BLaER1 (cell line): ENCODE data around the gene GAPVD1.

Source experiments
- H3K27ac ChIP-seq: shearing (Covaris generic); formaldehyde crosslinking; 2 replicates; pipeline ENCODE4 v1.8.1; 2022
- H3K27me3 ChIP-seq: shearing (Covaris generic); formaldehyde crosslinking; 2 replicates; pipeline ENCODE4 v1.8.1; 2022
- H3K36me3 ChIP-seq: shearing (Covaris generic); formaldehyde crosslinking; 2 replicates; pipeline ENCODE4 v1.8.1; 2022
- H3K4me1 ChIP-seq: shearing (Covaris generic); formaldehyde crosslinking; 2 replicates; pipeline ENCODE4 v1.8.1; 2022
- H3K4me2 ChIP-seq: shearing (Covaris generic); formaldehyde crosslinking; 2 replicates; pipeline ENCODE4 v1.8.1; 2022
- H3K4me3 ChIP-seq: shearing (Covaris generic); formaldehyde crosslinking; 2 replicates; pipeline ENCODE4 v1.8.1; 2022
- H3K9ac ChIP-seq: shearing (Covaris generic); formaldehyde crosslinking; 2 replicates; pipeline ENCODE4 v1.8.1; 2022
- H3K9me3 ChIP-seq: shearing (Covaris generic); formaldehyde crosslinking; 2 replicates; pipeline ENCODE4 v1.8.1; 2022
- H4K20me1 ChIP-seq: shearing (Covaris generic); formaldehyde crosslinking; 2 replicates; pipeline ENCODE4 v1.8.1; 2022
- Cebpa-rat ChIP-seq: shearing (Covaris generic); IDR thresholded peaks from 2 replicates; pipeline ENCODE4 v1.8.1; 2022

Gene GAPVD1

DNA sequence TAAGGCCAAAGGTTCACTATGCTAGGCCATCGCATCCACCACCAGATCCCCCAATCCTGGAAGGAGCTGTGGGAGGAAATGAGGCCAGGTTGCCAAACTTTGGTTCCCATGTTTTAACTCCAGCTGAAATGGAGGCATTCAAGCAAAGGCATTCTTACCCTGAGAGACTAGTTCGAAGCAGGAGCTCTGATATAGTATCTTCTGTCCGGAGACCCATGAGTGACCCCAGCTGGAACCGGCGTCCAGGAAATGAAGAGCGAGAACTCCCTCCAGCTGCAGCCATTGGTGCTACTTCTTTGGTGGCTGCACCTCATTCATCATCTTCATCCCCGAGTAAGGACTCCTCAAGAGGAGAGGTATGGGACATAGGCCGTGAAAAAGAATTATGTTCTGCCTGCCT, 75.6 kb downstream of the GAPVD1 start:
- peaks cover 5% of the 10 kb centered on the region for H3K4me1 ChIP-seq
- H3K4me2 ChIP-seq = no peak overlapping the region
- H4K20me1 ChIP-seq = no peaks in the 10 kb centered on the region
- H3K27ac ChIP-seq = no peak overlapping the region
- no peak overlapping the region for H3K4me3 ChIP-seq
- TF ChIP-seq Cebpa-rat = no peak
- H3K9ac ChIP-seq = no peak overlapping the region
- no peaks in the 10 kb centered on the region for H3K27me3 ChIP-seq
- H3K36me3 ChIP-seq = peaks cover 97% of the 10 kb centered on the region
- H3K9me3 ChIP-seq = no peaks in the 10 kb centered on the region

DNA sequence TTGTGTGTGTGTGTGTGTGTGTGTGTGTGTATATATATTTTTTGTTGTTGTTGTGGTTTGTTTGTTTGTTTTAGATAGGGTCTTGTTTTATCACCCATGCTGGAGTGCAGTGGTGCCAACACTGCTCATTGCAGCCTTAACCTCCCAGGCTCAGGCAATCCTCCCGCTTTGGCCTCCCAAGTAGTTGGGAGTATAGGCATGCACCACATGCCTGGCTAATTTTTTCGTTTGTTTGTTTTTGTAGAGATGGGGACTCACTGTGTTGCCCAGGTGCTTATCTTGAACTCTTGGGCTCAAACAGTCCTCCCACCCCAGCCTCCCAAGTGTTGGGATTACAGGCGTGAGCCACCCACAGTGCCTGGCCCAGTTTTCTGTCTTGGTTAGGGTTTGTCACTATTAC, 77.3 kb downstream of the GAPVD1 start:
- no peaks in the 10 kb centered on the region for H3K9me3 ChIP-seq
- TF ChIP-seq Cebpa-rat = no peak
- no peak overlapping the region for H3K27ac ChIP-seq
- peaks cover 92% of the 10 kb centered on the region for H3K36me3 ChIP-seq
- no peaks in the 10 kb centered on the region for H3K4me1 ChIP-seq
- H3K27me3 ChIP-seq = no peaks in the 10 kb centered on the region
- no peaks in the 10 kb centered on the region for H4K20me1 ChIP-seq
- H3K4me2 ChIP-seq = no peak overlapping the region
- H3K4me3 ChIP-seq = no peak overlapping the region
- no peak overlapping the region for H3K9ac ChIP-seq

DNA sequence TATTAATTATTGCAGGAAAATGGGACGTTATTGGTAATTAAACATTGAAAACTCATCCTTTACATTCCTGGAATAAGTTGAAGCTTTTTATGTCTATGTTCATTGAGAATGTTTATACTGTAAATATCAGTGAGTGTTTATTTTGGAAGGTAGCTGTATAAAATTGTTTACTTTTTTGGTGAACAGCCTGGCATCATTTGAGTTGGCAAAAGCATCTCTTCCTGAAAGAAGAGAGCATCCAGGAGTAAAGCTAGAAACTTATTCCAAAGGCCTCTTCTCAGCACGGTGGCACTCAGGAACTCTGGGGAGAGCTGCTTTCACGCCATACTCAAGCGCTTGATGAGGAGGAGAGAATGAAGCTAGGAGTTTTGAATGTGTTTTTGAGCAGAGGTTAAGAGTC, 79.9 kb downstream of the GAPVD1 start:
- Histone ChIP-seq H3K4me1 (no peaks in the 10 kb centered on the region), H3K9me3 (no peaks in the 10 kb centered on the region), H3K4me2 (no peak overlapping the region), H3K36me3 (peaks cover 91% of the 10 kb centered on the region), H4K20me1 (no peaks in the 10 kb centered on the region), H3K27me3 (no peaks in the 10 kb centered on the region), H3K9ac (no peak overlapping the region), H3K4me3 (no peak overlapping the region), H3K27ac (no peak overlapping the region)
- TF ChIP-seq Cebpa-rat = no peak

- H3K27ac ChIP-seq = no peak overlapping the region
- no peaks in the 10 kb centered on the region for H3K4me1 ChIP-seq
- TF ChIP-seq Cebpa-rat = no peak
These were observed 82.1 kb downstream of the GAPVD1 start for GRCh38 chr9:125343518-125344275.

GRCh38 chr9:125346080-125346732, 84.6 kb downstream of the GAPVD1 start:
- Histone ChIP-seq H3K27me3 (no peaks in the 10 kb centered on the region), H3K36me3 (peaks cover 91% of the 10 kb centered on the region)

More at GRCh38 chr9:125343518-125344275, 82.1 kb downstream of the GAPVD1 start:
- H3K36me3 ChIP-seq = peaks cover 91% of the 10 kb centered on the region
- no peak overlapping the region for H3K9ac ChIP-seq
- H3K4me2 ChIP-seq = no peak overlapping the region
- no peaks in the 10 kb centered on the region for H4K20me1 ChIP-seq
- H3K4me3 ChIP-seq = no peak overlapping the region
- no peaks in the 10 kb centered on the region for H3K27me3 ChIP-seq
- no peaks in the 10 kb centered on the region for H3K9me3 ChIP-seq

DNA sequence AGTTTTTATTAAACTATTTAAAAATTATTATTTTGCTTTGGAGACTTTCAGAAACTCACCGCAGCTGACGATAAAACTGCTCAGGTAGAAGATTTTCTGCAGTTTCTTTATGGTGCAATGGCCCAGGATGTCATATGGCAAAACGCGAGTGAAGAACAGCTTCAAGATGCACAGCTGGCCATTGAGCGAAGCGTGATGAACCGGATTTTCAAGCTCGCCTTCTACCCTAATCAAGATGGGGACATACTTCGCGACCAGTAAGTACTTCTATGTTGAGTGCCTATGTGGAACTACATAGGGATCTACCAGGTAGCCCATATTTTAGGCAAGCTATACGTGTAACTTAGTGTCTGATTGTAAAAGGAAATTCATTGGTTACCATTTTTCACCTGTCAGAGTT, 94.0 kb downstream of the GAPVD1 start:
- Histone ChIP-seq H3K9me3 (0 out of 2 replicates have a peak, but pooled peaks cover 6% of the 10 kb centered on the region), H3K36me3 (peaks cover 99% of the 10 kb centered on the region), H3K4me3 (no peak overlapping the region), H3K27me3 (no peaks in the 10 kb centered on the region), H3K27ac (no peak overlapping the region), H3K9ac (no peak overlapping the region), H4K20me1 (0 out of 2 replicates have a peak, but pooled peaks cover 7% of the 10 kb centered on the region), H3K4me1 (no peaks in the 10 kb centered on the region), H3K4me2 (no peak overlapping the region)
- TF ChIP-seq Cebpa-rat = no peak

More at GRCh38 chr9:125346080-125346732, 84.6 kb downstream of the GAPVD1 start:
- H3K27ac ChIP-seq = no peak overlapping the region
- no peak overlapping the region for H3K4me2 ChIP-seq
- no peak for TF ChIP-seq Cebpa-rat
- no peaks in the 10 kb centered on the region for H4K20me1 ChIP-seq
- H3K9me3 ChIP-seq = 0 out of 2 replicates have a peak, but pooled peaks cover 6% of the 10 kb centered on the region
- no peaks in the 10 kb centered on the region for H3K4me1 ChIP-seq
- H3K9ac ChIP-seq = no peak overlapping the region
- H3K4me3 ChIP-seq = no peak overlapping the region

- no peaks in the 10 kb centered on the region for H3K27me3 ChIP-seq
- no peak overlapping the region for H3K4me3 ChIP-seq
- 0 out of 2 replicates have a peak, but pooled peaks cover 2% of the 10 kb centered on the region for H3K9me3 ChIP-seq
- H4K20me1 ChIP-seq = 0 out of 2 replicates have a peak, but pooled peaks cover 7% of the 10 kb centered on the region
- no peak overlapping the region for H3K9ac ChIP-seq
- no peak overlapping the region for H3K27ac ChIP-seq
- no peaks in the 10 kb centered on the region for H3K4me1 ChIP-seq
- no peak overlapping the region for H3K4me2 ChIP-seq
- H3K36me3 ChIP-seq = peaks cover 99% of the 10 kb centered on the region
- no peak for TF ChIP-seq Cebpa-rat
These were observed 94.4 kb downstream of the GAPVD1 start for GRCh38 chr9:125356032-125356431.

- Histone ChIP-seq H3K27me3 (no peaks in the 10 kb centered on the region), H3K9ac (no peak overlapping the region), H3K4me1 (no peaks in the 10 kb centered on the region), H3K4me2 (no peak overlapping the region), H4K20me1 (0 out of 2 replicates have a peak, but pooled peaks cover 7% of the 10 kb centered on the region), H3K9me3 (no peaks in the 10 kb centered on the region), H3K4me3 (no peak overlapping the region), H3K27ac (no peak overlapping the region), H3K36me3 (peaks cover 99% of the 10 kb centered on the region)
- no peak for TF ChIP-seq Cebpa-rat
These were observed 97.4 kb downstream of the GAPVD1 start for GRCh38 chr9:125359011-125359410.

DNA sequence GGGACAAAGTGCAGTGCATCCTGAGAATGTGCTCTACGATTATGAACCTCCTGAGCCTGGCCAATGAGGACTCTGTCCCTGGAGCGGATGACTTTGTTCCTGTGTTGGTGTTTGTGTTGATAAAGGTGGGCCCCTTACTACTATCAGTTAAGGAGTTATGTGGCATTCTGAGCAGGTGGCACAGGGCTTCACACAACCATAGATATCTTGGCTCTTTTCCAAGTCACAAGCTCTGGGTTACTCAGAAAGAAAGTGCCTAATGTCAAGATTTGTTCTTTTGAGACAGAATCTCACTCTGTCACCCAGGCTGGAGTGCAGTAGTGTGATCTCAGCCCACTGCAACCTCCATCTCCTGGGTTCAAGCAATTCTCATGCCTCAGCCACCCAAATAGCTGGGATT, 99.0 kb downstream of the GAPVD1 start:
- Histone ChIP-seq H4K20me1 (0 out of 2 replicates have a peak, but pooled peaks cover 7% of the 10 kb centered on the region), H3K4me2 (no peak overlapping the region), H3K4me3 (no peak overlapping the region), H3K27me3 (no peaks in the 10 kb centered on the region), H3K9ac (no peak overlapping the region), H3K36me3 (peaks cover 97% of the 10 kb centered on the region), H3K27ac (no peak overlapping the region), H3K9me3 (no peaks in the 10 kb centered on the region), H3K4me1 (no peaks in the 10 kb centered on the region)
- no peak for TF ChIP-seq Cebpa-rat
